Measurements from ENCODE around the gene PEX13.

DNA sequence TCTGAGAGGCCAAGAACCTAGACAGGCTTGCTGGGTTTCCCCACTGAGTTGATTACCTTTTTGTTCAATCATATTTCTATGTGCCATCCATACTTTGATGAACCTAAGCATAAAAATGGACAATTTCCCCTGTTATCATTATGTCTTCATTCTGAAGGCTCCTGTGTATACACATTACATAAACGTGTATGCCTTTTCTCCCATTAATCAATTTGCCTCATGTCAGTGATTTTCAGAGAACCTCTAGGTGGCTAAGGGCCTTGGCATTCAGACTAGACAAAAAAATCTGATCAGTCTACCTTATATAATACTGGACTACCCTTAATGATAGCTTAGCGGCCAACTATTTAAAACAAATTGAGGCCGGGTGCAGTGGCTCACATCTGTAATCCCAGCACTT lies 4.1 kb upstream of the PEX13 start:
- no peak for TF ChIP-seq ZNF274 (IDR thresholded peaks at IDR 0.05; ENCODE audit: low read depth, low read length)
- TF ChIP-seq YY1 (IDR thresholded peaks at IDR 0.05; ENCODE audit: insufficient read depth, insufficient read length) = no peak

Measured in NT2/D1 (cell line).